ENCODE data around the gene TMEM258.

TMEM258 gene

DNA sequence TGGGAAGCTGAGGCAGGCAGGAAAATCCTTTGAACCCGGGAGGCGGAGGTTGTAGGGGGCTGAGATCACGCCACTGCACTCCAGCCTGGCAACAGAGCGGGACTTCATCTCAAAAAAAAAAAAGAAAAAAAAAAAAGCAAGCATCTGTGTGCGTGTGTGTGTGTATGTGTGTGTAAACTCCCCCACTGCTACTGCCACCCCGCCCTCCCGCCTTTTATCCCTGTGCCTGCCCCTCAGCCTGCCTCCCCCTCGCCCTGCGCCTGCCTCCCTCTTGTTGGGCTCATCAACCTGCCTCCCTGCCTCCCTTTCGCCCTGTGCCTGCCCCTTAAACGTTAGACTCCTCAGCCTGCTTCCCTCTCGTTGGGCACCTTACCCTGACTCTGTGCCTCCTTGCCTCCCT lies 18.0 kb downstream of the TMEM258 start:
- TF ChIP-seq, protein P1, sequence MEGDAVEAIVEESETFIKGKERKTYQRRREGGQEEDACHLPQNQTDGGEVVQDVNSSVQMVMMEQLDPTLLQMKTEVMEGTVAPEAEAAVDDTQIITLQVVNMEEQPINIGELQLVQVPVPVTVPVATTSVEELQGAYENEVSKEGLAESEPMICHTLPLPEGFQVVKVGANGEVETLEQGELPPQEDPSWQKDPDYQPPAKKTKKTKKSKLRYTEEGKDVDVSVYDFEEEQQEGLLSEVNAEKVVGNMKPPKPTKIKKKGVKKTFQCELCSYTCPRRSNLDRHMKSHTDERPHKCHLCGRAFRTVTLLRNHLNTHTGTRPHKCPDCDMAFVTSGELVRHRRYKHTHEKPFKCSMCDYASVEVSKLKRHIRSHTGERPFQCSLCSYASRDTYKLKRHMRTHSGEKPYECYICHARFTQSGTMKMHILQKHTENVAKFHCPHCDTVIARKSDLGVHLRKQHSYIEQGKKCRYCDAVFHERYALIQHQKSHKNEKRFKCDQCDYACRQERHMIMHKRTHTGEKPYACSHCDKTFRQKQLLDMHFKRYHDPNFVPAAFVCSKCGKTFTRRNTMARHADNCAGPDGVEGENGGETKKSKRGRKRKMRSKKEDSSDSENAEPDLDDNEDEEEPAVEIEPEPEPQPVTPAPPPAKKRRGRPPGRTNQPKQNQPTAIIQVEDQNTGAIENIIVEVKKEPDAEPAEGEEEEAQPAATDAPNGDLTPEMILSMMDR (IDR thresholded peaks at IDR 0.05; ENCODE audit: low read depth, low read length): no peak
- DNase-seq (ENCODE audit: extremely low read depth, low read depth): no peak

DNA sequence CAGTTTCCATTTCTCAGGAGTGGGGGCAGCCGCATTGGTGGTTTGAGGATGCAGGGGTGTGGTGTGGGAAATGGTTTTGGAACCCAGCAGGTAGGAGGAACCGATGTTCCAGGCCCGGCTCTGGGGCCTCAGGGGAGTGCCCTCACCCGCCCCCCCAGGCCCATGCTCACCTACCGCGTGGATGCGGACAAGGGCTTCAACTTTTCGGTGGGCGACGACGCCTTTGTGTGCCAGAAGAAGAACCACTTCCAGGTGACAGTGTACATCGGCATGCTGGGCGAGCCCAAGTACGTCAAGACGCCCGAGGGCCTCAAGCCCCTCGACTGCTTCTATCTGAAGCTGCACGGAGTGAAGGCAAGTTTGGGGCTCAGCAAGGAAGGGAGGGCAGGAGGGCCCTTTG lies 18.6 kb downstream of the TMEM258 start:
- TF ChIP-seq, protein P1 (IDR thresholded peaks at IDR 0.05; ENCODE audit: low read depth, low read length): no peak
- no peak for DNase-seq (ENCODE audit: extremely low read depth, low read depth)

DNA sequence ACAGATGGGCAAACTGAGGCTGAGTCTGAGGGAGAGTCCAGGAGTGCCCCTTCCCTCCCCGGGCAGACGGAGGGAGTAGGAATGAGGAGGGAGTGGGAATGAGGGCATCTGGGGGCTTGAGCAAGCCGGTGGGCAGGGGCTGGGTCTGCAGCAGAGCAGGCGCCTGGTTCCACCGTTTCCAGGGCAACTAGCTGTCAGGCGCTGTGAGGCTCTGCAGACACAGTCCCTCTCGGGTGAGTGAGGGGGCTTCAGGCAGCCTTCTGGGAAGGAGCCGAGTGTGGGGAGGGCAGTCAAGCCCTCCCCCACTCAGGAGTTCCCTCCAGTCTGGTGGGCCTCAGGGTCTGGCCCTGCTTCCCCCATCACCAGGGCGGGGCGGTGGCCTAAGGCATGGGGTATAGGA lies 19.0 kb downstream of the TMEM258 start:
- no peak for DNase-seq (ENCODE audit: extremely low read depth, low read depth)
- TF ChIP-seq, protein P1 (IDR thresholded peaks at IDR 0.05; ENCODE audit: low read depth, low read length): no peak

DNA sequence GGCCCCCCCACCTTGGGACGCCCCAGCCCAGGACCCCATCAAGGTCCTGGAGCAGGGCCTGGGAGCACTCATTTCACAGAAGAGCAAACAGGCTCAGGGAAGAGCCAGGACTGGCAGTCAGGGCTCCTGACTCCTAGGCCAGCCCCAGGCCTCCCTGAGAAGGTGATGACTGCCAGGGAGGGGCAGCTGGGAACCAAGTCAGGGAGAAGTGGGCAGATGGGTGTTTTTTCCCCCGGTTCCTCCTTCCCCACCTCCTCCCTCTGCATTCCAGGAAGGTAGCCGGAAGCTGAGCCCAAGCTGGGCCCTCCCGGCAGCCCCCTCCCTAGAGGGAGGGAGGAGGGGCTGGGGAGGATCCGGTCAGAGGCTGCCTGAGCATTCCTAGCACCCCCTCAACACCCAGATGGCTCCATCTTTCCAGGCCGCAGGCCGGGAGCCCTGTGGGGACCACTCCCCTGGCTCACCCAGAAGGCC lies 20.4 kb downstream of the TMEM258 start:
- TF ChIP-seq, protein P1 (IDR thresholded peaks at IDR 0.05; ENCODE audit: low read depth, low read length): no peak
- DNase-seq (ENCODE audit: extremely low read depth, low read depth): no peak

DNA sequence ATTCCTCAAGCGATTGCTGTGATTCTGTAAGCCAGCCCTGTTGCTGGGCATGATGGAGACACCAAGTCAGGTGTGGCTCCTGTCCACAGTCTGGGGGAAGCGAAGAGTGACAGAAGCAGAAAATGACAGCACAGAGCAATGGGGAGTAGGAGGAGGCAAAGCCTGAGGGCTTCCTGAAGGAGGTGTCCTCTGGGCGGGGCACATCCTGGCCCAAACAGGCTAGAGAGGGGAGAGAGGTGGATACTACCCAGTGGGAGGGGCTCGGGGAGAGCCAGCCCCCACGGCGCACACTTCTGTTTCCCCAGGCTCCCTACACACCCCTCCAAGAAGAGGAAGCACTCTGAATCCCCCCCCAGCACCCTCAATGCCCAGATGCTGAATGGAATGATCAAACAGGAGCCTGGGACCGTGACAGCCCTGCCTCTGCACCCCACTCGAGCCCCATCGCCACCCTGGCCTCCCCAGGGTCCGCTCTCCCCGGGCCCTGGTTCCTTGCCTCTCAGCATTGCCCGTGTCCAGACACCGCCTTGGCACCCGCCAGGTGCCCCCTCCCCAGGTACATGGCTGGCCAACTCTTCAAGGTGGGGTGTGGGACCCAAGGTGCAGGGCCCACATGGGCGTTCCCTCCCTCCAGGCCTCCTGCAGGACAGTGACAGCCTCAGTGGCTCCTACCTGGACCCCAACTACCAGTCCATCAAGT lies 21.1 kb downstream of the TMEM258 start:
- TF ChIP-seq, protein P1 (IDR thresholded peaks at IDR 0.05; ENCODE audit: low read depth, low read length): no peak

DNA sequence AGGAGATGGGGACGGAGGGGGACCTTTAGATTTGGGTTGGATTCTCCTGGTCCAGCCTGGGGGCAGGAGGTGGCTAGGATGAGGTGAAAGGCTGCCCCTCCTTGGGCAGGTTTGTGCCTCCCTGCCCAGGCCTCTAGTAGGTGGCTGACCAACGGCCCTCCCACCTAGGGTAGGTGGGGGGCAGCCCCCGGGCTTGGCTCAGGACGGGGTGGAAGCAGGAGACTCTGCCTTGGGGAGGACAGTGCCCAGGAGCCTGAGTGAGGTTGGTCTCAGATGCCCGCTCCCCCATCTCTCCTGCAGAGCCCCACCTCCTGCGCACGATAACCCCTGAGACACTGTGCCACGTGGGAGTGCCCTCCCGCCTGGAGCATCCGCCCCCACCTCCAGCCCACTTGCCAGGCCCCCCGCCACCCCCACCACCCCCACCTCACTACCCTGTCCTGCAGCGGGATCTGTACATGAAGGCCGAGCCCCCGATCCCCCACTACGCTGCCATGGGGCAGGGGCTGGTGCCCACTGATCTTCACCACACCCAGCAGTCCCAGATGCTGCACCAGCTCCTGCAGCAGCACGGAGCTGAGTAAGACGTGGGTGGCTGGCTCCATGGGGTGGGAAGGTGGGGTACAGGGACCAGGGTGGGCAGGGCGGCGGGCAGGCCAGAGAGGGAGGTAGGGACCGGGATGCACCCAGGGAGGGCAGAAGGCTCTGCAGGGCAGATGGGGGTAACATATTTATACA lies 22.3 kb downstream of the TMEM258 start:
- DNase-seq (ENCODE audit: extremely low read depth, low read depth): no peak
- TF ChIP-seq, protein P1 (IDR thresholded peaks at IDR 0.05; ENCODE audit: low read depth, low read length): no peak

More for the DNA sequence above, 21.1 kb downstream of the TMEM258 start:
- no peak for DNase-seq (ENCODE audit: extremely low read depth, low read depth)
